ENCODE measurements around the gene HSD17B12.
"Not testable (repeated sequence)": the region's sequence is repeated elsewhere in the genome, so short reads cannot be mapped to it uniquely, and the experiment has no call there.

HSD17B12 gene

GRCh38 chr11:43681401-43681942 lies 934 bp downstream of the HSD17B12 start:
- H3K27me3 ChIP-seq = no peaks in the 10 kb centered on the region

GRCh38 chr11:43682081-43682480 lies 1.5 kb downstream of the HSD17B12 start:
- not testable (repeated sequence) for H3K9me3 ChIP-seq, H3K27me3 ChIP-seq, H3K36me3 ChIP-seq, DNase-seq
- H3K4me1 ChIP-seq = peaks cover 0 to 47% (median 14%) of the 10 kb centered on the region in 4 donors
- H3K27ac ChIP-seq = peak overlapping the region in 1 of 2 donors; percentile 92
- intact Hi-C loops (cut with DNase I; ENCODE audit: low total_unique reads) = loop anchor here (5.0 kb wide), 1 partner anchor 35 kb away; no protein-coding TSS in a partner anchor
- peak overlapping the region; percentile 67 to 85 for H3K4me3 ChIP-seq

More at GRCh38 chr11:43681401-43681942, 934 bp downstream of the HSD17B12 start:
- Histone ChIP-seq H3K9me3 (no peaks in the 10 kb centered on the region), H3K27ac (peak overlapping the region; percentile 77 to 92), H3K36me3 (no peaks in the 10 kb centered on the region), H3K4me3 (peak overlapping the region; percentile 67 to 85), H3K4me1 (peaks cover 0 to 41% (median 14%) of the 10 kb centered on the region in 4 donors)
- no peak for TF ChIP-seq CTCF (IDR thresholded peaks at IDR 0.05)
- intact Hi-C loops (cut with DNase I; ENCODE audit: low total_unique reads) = loop anchor here (5.0 kb wide), 1 partner anchor 34 kb away; no protein-coding TSS in a partner anchor
- no peak for DNase-seq

- Histone ChIP-seq H3K4me3 (no peak overlapping the region), H3K4me1 (peaks cover 0 to 54% (median 20%) of the 10 kb centered on the region in 4 donors), H3K36me3 (peaks cover 0 to 3% (median 0%) of the 10 kb centered on the region in 3 donors), H3K9me3 (no peaks in the 10 kb centered on the region), H3K27ac (no peak overlapping the region), H3K27me3 (no peaks in the 10 kb centered on the region)
- no peak for TF ChIP-seq CTCF (IDR thresholded peaks at IDR 0.05)
- intact Hi-C loops (cut with DNase I; ENCODE audit: low total_unique reads) = loop anchor here (5.0 kb wide), 1 partner anchor 367 kb away; no protein-coding TSS in a partner anchor
- DNase-seq = no peak
Observed at GRCh38 chr11:43685440-43685839, 4.9 kb downstream of the HSD17B12 start.

- H3K4me3 ChIP-seq = no peak overlapping the region
- no peak for DNase-seq
- intact Hi-C loops (cut with DNase I; ENCODE audit: low total_unique reads) = loop anchor here (5.0 kb wide), 1 partner anchor 366 kb away; no protein-coding TSS in a partner anchor
- H3K27me3 ChIP-seq = no peaks in the 10 kb centered on the region
- peaks cover 0 to 3% (median 0%) of the 10 kb centered on the region in 3 donors for H3K36me3 ChIP-seq
- H3K9me3 ChIP-seq = no peaks in the 10 kb centered on the region
- H3K4me1 ChIP-seq = peaks cover 0 to 53% (median 20%) of the 10 kb centered on the region in 4 donors
- TF ChIP-seq CTCF (IDR thresholded peaks at IDR 0.05) = no peak
- H3K27ac ChIP-seq = no peak overlapping the region
Observed at GRCh38 chr11:43686207-43686606, 5.7 kb downstream of the HSD17B12 start.

GRCh38 chr11:43687120-43687791 lies 6.7 kb downstream of the HSD17B12 start:
- TF ChIP-seq CTCF (IDR thresholded peaks at IDR 0.05) = no peak
- intact Hi-C loops (cut with DNase I; ENCODE audit: low total_unique reads) = loop anchor here (5.0 kb wide), 1 partner anchor 365 kb away; no protein-coding TSS in a partner anchor
- Histone ChIP-seq H3K9me3 (no peaks in the 10 kb centered on the region), H3K4me3 (no peak overlapping the region), H3K4me1 (peaks cover 0 to 42% (median 11%) of the 10 kb centered on the region in 4 donors), H3K27me3 (no peaks in the 10 kb centered on the region), H3K27ac (peak overlapping the region; percentile 31 to 37), H3K36me3 (peaks cover 0 to 3% (median 0%) of the 10 kb centered on the region in 3 donors)
- peak; percentile 43 to 77 for DNase-seq

- H3K36me3 ChIP-seq = peaks cover 0 to 3% (median 0%) of the 10 kb centered on the region in 3 donors
- no peak for DNase-seq
- no peak overlapping the region for H3K27ac ChIP-seq
- no peak overlapping the region for H3K4me3 ChIP-seq
- TF ChIP-seq CTCF (IDR thresholded peaks at IDR 0.05) = no peak
- intact Hi-C loops (cut with DNase I; ENCODE audit: low total_unique reads) = loop anchor here (5.0 kb wide), 1 partner anchor 364 kb away; no protein-coding TSS in a partner anchor
- no peaks in the 10 kb centered on the region for H3K27me3 ChIP-seq
- no peaks in the 10 kb centered on the region for H3K9me3 ChIP-seq
- peaks cover 0 to 32% (median 11%) of the 10 kb centered on the region in 4 donors for H3K4me1 ChIP-seq
Observed at GRCh38 chr11:43688394-43688793, 7.9 kb downstream of the HSD17B12 start.
